Effector CD4-positive, alpha-beta T cell (primary cell): Measurements from ENCODE around the gene SNRNP70.

Source experiments
- DNase-seq: peaks from one replicate; pipeline ENCODE4 v3.0.0-alpha.2; 2020

The SNRNP70 gene

DNA sequence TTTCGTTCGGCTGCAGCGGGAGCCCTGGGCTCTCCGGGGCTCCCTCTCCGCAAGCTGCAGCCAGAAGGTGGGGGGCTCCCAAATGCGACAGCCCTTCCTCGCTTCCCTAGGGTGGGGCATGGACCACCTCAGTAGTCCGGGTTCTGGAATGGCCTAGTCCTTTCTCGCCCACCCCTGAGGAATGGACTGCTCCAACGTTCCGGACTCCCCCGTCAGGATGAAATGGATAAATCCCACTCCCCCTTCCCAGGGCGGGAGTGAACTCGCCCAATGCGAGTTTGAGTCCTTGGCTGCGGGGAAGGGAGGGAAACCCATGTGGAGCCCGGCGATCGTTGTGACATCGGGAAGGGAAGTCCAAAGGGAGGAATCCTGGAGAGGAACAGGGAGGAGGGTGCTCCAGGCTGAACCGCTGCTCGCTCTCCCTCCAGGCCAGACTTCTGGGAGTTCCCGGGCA, 64.4 kb downstream of the SNRNP70 start:
- DNase-seq: no peak

DNA sequence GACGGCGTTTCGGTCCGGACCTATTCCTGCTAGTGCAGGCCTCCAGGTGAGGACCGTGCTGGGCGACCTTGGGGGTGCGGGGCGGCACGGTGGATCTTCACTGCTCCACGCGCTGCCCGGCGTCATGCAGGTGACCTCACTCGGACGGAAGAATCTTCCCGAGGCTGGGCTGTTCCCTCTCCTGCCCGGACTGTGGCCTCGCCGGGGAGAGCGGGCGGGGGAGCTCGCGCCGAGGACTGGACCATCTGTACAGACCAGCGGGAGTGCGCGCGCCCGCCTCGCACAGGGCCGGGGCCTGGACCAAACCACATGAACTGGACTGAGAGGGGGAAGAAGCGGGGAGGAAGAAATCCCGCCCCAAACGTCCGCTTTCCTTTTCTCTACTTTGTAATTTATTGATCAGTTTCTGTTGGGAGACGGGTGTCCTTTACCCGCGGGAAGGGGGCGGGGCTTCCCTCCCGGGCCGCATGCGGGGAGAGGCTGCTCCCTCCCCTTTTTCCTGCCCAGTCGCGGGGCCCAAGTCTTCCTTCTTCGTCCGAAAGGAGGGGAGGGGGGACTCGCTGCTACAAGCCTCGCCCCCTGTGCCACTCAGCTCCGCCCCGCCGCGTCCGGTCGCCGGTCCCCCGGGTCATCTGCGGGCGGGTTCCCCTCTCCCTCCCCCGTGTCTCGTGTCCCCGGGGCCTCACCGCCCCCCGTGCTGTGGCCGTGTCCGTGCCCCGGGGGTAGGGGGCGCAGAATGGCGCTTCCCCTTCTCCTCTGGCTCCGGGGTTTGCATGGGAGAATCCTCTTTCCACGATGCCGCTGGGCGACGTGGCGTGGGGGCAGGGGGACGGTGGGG, 65.1 kb downstream of the SNRNP70 start:
- no peak for DNase-seq

DNA sequence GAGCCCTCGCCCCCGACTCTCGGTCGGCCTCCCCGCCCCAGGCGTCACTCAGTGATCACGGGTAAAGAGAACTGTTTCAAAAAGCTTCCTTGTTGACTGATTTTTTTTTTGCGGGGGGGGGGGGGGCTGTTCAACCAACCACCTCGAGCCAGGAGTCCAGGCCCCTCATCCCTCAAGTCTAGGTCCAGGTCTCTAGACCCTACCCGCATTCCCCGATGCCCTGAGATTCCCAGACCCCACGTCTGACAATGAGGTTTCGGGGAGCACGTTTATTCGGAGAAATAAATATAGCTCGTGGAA, 65.6 kb downstream of the SNRNP70 start:
- no peak for DNase-seq

DNA sequence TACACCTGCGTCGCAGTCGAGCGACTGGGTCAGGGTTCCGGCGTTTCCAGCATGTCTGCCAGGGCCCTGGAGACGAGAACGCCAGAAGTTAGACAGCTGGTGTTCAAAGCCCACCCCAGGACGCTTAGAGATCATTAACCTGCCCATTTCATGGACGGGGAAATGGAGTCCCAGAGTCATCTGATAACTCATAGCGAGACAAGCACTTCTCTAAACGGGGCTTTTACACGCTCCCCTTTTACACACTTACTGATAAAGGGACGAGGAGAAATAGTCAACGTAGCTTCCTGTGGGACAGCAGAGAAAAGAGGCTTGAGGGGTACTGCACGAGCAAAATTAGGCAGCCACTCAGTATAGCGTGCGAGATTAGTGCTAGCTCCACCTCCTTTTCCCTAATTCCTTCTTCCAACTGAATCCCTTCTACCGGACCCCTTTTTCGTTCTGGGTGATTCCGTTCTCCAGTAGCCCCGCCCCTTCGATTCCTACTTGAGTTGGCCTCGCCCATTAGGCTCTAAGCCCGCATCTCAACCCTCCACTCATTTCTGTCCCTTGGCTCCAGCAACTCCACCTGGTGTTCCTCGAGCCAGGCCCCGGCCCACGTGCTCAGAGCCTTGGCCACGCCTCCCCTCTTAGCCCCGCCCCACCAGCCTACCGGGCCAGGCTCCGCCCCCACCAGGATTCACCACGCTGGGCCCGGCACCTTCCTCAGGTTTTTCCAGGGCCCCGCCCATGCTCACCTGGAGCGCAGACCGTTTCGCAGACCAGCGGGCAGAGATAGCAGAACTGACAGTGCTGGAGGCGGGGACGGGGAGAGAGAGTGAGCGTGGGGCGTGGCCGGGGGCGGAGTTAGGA, 66.2 kb downstream of the SNRNP70 start:
- DNase-seq: no peak

DNA sequence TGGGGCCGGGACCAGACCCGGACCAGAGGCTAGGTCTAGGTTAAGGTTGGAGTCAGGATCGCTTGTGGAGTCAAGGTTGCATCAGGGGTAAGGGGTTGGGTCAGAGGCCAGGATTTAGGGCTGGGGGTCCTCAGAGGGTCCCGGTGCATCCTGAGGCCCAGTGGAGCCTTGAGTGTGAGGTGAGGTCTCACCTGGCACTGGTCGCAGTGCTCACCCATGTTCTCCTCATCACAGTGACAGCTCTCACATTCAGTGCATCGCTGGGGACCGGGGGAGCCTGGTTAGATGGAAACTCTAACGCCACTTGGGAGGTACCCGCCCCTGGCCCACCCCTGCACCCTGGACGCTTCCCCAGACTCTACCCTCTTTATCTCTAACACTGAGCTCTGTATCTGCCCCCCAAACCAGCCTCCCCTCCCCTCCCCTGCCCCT, 66.9 kb downstream of the SNRNP70 start:
- DNase-seq: no peak

DNA sequence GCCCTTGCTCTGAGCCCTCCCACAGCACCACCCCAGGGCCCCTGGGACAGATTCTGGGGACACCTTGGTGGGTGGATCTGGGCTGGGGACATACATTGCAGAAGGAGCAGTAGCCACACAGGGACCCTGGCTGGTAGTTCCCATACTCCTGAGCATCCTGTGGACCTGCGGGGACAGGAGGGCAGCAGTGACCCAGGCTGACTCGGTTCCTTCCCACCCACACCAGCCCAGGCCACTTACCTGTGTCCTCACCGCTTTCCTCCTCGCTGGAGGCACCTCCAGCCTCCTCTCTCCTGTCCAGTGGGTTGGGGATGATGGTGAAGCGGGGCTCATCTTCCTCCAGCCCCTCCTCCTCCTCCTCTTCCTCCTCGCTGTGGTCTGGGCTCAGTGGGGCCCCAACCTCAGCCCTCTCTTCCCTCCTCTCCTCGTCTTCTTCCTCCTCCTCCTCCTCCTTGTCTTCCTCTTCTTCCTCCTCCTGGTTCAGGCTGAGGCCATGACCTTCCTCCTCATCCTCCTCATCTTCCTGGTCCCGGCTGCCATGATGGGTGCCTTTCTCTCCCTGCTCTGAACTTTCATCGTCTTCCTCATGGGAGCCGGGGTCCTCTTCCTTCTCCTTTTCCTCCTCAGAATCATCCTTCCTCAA, 68.0 kb downstream of the SNRNP70 start:
- DNase-seq: no peak

DNA sequence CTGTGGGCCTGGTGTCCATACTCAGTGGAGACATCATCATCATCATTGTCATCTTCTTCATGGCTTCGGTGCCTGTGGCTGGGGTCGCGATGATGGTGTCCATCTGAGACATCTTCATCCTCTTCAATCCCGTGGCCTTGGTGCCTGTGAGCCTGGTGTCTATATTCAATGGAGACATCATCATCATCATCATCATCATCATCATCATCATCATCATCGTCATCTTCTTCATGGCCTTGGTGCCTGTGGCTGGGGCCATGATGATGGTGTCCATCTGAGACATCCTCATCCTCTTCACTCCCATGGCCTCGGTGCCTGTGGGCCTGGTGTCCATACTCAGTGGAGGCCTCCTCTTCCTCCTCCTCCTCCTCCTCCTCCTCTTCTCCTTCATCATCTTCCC, 69.0 kb downstream of the SNRNP70 start:
- DNase-seq: no peak

DNA sequence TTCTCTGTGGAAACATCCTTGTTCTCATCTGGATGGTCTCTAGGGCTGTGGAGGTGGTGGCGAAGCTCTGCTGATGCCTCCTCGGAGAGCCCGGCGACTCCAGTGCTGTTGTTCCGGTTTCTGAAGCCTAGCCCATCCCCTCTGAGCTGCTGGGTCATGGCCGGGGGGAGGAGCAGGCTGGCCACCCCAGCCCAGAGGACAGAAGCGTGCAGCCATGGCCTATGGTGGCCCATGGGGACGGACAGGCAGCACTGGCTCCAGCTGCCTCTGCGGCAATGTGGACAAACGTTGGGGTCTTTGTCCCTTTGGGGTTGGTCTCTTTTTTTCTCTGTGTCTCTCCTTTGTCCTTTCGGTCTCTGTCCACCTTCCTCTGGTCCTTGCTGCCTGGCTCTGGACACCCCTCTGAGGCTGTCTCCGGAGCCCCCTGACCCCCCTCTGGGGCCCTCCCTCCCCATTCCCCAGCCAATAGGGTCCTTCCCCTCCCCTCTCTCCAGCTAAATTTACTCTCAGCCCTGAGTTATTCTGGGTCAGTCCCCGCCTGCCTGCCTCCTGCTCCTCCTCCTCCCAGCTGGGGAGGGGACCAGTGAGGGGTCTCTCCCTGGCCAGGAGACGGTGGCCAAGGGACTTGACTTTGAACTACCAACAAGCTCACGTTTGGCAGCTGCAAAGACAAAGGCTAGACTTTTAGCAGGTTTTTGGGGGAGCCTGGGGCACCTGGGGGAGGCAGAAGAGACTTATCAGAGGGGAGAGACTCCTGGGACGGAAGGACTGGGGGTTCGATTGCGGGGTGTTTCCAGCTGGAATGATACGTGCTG, 70.0 kb downstream of the SNRNP70 start, which contains the start of gene HRC:
Gene HRC, minus strand, starts transcription at position 392 of the 815 bp plus-strand sequence. Its CDS starts 159 bp downstream, at position 233.
- no peak for DNase-seq

DNA sequence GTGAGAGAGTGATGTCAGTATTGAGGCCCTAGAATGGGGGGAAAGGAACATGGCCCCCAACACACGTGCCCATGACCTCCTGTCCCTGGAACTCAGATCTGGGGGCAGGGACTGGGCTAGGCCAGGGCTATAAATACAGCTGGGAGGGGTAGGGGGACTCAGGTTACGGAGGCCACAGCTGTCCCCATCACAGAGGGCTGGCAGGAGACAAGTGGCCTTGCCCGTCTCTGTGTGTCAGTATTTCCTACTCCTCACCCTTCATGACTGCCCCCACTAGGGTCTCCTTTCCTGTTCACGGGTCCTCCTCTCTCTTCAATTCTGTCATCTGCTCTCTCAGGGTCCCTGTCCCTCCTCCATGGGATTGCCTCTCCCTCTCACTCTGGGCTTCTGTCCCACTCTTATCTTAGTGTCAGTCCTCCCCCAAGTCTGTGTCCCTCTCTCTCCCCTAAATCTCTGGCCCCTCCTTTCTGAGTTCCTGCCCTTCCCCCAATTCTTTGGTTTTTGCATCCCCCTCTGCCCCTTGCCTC, 70.6 kb downstream of the SNRNP70 start:
- DNase-seq: no peak

DNA sequence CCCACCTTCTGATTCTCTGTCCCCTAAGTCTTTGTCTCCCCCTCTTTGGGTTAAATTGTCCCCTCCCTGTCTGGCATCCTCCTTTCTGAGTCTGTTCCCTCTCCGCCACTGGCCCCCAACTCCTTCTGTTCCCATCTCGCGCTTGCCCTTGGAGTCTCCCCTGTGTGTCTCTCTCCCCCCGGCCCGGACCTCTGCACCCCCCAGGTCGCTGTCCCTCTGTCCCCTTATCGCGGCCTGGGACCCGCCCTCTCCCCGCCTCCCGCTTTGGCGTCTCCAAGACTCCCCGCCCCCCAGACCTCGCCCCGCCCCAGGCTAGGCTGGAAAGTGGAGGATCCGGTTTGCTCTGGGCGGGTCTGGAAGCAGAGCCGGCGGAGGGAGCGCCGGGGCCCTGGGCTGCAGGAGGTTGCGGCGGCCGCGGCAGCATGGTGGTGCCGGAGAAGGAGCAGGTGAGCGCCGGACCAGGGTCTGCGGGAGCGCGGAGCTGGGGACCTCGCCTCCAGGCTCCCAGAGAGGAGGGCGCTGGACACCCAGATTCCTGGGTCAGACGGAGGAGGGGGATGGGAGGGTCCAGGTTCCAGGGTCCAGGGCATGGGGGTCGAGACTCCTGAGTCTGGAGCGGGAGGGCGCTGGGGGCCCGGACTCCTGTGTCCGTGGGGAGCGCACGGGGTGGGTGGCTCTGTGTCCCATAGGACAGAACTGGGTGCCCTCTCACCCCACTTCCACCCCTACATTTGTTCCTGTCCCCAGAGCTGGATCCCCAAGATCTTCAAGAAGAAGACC, 72.4 kb downstream of the SNRNP70 start, which contains the start of gene TRPM4:
Gene TRPM4, plus strand, starts transcription at position 348 of the 780 bp plus-strand sequence. Its CDS starts 75 bp downstream, at position 423.
- DNase-seq: no peak
